COR-L47 (cell line): Measurements from ENCODE around the gene KRTAP10-5.
A peak's percentile ranks its signal among the peaks of the same experiment; 100 is the strongest.

Source experiments
- DNase-seq: peaks from one replicate; lab custom pipeline; 2025; lab: John Stamatoyannopoulos, UW

KRTAP10-5 gene

DNA sequence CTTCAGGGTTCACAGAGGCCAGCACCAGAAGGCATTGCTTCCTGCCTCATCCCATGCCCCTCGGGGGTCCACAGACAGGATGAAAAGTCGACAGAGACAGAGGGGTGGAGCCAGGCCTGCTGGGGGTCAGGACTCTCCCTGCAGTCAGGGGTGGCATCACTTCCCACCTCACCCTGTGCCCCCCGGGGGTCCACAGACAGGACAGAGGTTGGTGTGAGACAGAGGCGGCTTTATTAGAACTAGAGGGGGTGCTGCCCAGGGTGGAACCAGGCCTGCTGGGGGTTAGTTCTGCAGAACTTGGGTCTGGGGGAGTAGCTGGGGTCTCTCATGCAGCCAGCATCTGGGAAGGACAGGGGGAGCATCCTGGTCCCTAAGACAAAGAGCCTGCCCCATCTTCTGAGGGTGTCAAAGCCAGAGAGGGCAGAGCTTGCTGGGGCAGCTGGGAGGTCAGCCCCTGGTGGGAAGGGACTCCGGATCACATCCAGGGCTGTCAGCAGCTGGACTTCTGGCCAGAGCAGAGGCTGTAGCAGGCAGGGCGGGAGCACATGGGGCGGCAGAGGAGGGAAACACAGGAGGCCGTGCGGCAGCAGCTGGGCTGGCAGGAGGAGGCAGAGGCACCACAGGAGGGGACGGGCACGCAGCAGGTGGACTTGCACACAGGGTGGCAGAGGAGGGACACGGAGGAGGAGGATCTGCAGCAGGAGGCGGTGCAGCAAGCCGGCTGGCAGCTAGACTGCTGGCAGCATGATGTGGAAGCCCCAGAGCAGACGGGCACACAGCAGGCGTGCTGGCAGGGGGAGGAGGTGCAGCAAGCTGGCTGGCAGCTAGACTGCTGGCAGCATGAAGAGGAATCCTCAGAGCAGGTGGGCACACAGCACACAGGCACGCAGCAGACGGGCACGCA, 10.7 kb upstream of the KRTAP10-5 start:
- peak; percentile 57 for DNase-seq

DNA sequence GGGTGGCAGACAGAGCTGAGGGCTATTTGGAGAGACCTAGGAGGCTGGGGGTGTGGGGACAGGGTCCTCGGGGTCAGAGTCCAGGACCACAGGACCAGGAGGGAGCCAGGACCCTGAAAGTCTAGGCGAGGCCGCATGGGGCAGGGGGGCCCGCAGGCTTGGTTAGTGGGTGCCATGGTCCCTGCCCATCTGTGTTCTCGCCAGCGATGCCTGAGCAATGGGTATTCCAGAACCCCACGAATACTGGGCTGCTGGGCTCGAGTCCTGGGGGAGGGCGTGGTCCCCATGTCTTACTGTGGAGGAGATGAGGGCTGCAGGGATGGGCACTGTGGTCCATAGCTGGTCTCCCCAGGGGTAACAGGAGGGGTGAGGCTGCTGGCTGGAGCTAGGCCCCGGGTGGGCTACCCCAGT, 9.9 kb upstream of the KRTAP10-5 start:
- DNase-seq = no peak

DNA sequence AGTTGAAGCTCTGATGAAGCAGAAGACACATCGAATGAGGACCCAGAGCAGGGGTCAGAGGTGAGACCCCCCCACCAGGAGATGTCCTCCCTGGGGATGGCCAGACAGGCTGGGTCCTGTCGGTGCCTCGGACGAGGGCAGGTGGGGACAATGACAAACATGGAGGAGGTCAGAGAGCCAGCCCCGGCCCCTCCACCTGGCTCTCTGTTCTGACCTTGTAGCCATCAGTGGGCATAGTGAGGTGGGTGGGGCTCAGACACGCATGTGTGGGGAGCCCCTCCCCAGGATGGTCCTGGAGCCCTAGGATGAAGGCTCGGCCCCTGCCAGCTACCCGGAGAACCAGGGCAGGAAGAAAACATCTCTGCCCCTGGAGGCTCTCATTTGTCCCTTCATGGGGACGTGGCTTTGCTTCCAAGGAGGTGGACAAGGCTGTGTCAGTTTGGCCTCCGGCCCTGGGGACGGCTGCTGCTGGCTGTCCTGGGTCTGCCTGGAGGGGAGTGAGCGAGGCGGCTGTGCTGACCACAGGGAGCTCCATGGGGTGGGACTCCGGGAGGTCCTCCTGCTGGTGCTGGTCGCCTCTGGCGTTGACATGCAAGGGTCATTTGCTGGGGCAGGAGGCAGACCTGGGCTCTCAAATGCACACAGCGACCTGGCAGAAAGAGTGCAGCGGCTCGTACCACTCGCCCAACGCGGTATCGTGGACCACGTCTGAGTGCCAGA, 9.3 kb upstream of the KRTAP10-5 start:
- DNase-seq = no peak

DNA sequence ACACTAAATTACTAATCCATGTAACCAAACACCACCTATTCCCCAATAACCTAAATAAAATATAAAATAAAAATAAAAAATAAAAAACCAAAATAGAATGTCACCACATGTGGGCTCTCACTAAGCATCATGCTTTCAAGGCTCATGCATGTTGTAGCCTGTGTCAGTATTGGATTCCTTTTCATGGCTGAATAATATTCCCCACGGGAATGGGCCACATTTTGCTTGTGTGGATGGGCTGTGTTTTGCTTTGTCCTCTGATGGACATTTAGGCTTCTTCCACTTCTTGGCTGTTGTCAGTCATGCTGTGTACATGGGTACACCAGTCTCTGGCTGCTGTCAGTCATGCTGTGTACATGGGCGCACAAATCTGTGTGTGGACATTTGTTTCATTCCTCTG, 8.7 kb upstream of the KRTAP10-5 start:
- DNase-seq = no peak

DNA sequence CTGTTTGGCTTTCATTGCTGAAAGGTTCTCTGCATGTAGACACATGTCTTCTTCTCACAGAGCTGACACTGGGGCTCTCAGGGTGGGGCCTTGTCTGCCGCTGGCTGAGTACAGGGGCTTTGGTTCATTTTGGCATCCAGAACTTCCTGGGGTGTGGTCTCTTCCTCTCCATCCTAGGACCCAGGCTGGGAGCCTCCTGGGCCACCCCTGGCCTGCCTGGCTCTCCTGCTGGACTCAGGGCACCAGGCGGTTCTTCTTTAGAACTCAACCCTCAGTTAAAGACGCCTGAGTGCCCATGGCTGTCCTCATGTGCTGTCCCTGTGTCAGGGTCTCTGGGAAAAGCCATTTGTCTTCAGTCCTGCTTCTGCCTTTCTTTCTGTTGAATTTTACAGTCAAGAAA, 5.5 kb upstream of the KRTAP10-5 start:
- no peak for DNase-seq

DNA sequence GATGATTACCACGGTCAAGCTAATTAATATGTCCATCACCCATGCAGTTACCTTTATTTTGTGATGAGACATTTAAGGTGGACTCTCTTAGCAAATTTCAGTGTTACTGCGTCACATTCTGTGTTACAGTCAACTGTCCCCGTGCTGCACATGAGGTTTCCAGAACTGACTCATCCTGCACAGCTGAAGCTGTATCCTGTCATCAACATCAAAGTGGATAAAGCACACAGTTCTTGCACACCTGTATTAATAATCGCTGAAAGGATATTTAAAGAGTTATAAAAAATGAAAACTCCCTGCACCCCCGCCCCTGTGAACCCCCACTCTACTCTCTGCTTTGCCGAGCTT, 3.4 kb upstream of the KRTAP10-5 start:
- DNase-seq = peak; percentile 70

DNA sequence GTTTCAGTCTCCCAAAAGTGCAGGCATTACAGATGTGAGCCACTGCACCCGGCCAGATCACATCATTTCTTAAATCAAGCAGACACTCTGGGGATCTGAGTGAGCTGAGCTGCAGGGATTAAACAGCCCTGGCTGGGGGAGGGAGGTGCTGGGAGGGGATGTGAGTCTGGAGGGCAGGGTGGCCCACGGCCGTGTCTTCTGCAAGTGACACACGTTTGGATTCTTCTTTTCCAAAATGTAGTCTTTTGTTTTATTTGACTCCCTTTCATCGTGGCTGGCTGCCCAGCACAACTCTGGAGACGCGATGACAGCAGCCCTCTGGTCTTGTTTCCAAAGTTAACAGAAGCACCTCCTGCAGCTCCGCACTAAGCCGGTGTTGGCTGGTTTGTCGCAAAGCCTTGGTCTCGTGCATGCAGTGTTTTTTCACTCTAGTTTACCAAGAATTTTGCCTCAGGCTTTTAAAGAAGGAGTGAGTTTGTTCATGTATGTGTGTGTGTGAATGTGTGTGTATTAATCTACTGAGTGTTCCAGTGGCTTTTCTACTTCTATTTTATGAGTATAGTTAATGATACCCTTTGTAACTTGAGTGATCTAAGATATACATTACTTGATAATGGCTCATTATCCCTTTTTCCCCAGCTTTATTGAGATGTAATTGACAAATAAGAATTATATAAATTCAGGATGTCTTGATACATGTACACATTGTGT, 2.8 kb upstream of the KRTAP10-5 start:
- peak; percentile 77 for DNase-seq

DNA sequence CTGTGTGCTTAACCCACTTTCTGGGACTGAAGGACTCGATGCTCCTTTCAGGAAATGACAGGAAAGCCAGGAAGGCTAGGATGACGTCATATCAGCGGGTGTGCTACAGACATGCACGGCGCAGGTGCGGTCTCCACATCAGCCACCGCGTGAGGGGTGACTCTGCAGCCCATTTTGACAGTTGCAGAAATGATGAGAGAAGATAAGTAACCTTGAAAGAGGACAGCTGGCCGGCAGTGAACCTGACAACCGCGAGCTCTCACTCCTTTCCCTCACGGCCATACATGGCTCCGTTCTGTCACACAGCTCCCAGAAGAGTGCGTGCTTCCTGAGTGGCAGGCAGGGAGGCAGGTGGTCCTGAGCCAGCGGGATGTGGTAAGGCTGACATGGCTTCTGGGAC, 1.7 kb upstream of the KRTAP10-5 start:
- DNase-seq = no peak

DNA sequence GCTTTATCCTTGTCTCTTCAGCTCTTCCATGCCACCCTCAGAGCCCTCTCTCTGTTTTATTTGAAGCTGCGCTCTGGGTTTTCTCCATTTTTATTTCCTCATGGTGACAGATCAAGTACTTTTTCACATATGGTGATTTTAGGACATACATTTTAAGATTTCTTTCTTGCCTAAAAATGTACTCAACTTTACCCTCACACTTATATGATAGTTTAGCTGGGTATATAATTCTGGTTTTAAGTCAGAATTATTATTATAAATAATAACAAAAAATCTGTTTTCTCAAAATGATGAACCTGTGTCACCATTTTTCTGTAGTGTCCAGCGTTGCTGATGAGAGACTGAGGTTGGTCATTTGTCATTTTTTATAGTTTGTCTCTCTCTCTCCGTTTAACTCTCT, 754 bp upstream of the KRTAP10-5 start:
- no peak for DNase-seq

DNA sequence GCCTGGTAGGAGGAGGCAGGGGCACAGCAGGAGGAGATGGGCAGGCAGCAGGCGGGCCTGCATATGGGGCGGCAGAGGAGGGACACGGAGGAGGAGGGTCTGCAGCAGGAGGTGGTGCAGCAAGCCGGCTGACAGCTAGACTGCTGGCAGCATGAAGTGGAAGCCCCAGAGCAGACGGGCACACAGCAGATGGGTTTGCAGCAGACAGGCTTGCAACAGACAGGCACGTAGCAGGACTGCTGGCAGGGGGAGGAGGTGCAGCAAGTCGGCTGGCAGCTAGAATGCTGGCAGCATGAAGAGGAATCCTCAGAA, 615 bp downstream of the KRTAP10-5 start:
- no peak for DNase-seq

DNA sequence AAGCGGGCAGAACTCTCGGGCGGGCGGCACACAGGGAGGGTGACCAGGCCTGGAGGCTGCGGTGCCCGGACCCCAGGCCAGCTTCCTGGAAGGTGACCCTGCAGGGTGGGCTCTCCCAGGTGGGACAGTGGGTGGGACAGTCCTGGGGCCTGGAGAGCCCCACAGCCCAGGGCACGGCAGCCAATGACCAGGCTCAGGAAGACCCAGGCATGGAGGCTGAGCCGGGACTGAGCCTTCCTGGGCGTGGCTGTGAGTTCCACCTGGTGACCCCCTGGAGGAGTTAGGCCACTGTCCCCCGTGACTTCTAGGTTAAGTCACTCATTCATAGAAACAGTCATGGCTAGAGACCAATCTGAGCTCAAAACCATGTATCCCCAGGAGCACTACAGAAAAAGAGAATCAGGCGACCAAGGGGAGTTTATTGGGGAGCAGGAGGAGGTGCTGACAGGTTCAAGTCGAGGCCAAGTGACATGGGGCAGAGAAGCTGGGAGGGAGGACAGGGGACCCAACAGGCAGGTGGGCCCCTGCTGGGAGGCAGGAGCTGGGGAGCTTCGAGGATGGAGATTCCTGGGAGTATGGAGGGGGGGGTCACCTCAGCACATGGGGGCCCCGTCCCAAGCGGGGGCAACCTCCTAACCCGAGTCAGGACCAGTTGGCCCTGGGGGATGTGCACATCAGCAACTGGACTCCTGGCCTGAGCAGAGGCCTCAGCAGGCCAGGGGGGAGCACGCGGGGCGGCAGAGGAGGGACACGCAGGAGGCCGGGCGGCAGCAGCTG, 1.2 kb downstream of the KRTAP10-5 start:
- DNase-seq = no peak

DNA sequence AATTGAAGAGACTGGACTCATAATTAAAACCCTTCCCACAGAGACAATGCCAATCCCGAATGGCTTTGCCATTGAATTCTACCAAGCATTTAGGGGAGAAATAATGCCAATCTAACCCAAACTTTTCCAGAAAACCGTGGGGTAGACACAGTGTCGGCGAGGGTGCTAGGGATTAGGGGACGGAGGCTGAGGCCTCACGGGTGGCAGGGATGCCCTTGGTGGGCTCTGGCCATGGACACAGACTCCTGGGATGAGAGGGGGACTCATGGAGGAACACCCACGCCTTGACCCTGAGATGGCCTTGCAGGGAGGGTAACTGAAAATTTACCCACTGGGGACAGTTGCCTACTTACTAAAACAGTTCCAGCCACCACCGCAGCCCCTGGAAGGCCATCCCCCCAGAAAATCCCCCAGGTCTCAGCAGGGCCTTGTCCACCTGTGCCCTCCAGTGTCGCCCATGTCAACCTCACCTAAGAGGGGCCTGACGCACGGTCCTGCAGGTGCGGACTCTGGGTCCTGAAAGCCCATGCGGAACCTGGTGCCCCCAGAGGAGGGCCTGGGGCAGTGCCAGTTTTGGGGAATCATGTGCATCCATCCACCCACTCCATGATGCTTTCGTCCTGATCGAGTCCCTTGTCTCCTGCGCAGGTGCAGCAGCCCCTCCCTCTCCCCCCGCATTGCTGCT, 1.9 kb downstream of the KRTAP10-5 start:
- no peak for DNase-seq

DNA sequence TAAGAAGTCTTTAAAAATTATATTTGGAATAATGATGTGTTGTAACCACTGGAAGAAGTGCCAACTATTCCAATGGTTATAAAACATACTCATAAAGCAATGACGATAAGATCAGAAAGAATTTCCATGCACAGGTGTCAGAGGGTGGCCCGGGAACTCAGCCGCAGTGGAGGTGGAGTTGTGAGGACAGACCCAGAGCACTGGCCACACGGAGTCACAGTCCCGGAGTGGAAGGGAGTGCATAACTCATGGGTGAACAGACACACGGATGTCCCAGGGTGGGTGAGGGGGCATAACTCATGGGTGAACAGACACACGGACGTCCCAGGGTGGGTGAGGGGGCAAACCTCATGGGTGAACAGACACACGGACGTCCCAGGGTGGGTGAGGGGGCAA, 4.4 kb downstream of the KRTAP10-5 start:
- DNase-seq = no peak

DNA sequence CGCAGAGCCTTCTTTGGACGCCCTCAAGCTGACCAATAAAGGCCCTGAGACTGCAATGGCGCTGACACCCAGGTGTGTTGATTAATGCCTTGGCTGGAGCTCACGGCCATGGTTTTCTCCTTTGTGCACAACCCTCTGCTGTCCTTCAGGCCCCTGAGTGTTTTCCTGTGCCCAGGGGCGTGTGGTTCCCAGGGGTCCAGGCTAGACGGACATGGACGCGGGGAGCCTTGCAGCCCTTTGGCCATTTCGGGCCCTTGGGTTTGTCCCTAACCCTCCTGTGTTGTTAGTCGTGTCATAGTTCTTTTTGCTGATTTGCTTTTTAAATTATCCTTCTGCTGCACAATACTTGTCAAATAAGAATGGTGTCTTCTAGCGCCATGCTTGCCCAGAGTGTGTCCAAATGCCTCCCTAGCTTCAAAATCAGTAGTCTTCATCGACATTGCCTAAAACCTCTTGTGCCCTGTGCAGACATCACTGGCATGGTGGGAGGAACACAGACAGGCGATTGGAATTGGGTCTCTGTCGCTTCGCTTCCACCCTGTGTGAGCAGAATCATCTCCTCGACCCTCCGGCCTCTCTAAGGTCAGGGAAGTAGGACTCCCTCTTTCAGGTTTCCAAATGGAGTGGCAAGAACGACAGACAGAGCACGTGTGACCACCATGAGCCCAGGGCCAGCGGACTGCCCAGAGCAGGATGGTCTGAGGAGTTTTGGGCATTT, 4.9 kb downstream of the KRTAP10-5 start:
- no peak for DNase-seq

DNA sequence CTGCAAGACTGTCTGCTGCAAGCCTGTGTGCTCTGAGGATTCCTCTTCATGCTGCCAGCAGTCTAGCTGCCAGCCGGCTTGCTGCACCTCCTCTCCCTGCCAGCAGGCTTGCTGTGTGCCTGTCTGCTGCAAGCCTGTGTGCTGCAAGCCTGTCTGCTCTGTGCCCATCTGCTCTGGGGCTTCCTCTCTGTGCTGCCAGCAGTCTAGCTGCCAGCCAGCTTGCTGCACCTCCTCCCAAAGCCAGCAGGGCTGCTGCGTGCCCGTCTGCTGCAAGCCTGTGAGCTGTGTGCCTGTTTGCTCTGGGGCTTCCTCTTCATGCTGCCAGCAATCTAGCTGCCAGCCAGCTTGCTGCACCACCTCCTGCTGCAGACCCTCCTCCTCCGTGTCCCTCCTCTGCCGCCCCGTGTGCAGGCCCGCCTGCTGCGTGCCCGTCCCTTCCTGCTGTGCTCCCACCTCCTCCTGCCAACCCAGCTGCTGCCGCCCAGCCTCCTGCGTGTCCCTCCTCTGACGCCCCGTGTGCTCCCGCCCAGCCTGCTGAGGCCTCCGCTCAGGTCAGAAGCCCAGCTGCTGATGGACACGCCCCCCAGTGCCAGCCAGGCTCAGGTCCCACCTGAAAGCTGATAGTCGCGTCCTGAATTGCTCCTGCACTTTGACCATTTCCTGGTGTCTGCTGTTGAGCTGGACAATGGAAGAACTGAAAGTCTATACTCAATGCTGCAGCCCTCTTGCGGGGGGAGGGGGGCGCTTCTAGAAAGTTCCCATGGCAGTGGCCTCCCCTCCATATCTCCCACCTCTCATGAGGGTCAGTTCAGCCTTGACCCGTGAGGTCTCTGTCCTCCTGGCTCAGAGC, 5.7 kb downstream of the KRTAP10-5 start:
- DNase-seq = no peak

DNA sequence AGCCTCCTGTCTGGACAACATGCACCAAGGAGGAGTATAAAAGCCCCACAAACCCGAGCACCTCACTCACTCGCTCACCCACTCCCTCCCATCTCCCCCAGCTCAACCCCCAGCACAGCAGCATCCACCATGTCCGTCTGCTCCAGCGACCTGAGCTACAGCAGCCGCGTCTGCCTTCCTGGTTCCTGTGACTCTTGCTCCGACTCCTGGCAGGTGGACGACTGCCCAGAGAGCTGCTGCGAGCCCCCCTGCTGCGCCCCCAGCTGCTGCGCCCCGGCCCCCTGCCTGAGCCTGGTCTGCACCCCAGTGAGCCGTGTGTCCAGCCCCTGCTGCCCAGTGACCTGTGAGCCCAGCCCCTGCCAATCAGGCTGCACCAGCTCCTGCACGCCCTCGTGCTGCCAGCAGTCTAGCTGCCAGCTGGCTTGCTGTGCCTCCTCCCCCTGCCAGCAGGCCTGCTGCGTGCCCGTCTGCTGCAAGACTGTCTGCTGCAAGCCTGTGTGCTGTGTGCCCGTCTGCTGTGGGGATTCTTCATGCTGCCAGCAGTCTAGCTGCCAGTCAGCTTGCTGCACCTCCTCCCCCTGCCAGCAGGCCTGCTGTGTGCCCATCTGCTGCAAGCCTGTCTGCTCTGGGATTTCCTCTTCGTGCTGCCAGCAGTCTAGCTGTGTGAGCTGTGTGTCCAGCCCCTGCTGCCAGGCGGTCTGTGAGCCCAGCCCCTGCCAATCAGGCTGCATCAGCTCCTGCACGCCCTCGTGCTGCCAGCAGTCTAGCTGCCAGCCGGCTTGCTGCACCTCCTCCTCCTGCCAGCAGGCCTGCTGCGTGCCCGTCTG, 6.6 kb downstream of the KRTAP10-5 start, which contains the start of gene KRTAP10-4:
Gene KRTAP10-4, plus strand, starts transcription at position 100 of the 827 bp plus-strand sequence. Its CDS starts 30 bp downstream, at position 130.
- DNase-seq = peak; percentile 75

DNA sequence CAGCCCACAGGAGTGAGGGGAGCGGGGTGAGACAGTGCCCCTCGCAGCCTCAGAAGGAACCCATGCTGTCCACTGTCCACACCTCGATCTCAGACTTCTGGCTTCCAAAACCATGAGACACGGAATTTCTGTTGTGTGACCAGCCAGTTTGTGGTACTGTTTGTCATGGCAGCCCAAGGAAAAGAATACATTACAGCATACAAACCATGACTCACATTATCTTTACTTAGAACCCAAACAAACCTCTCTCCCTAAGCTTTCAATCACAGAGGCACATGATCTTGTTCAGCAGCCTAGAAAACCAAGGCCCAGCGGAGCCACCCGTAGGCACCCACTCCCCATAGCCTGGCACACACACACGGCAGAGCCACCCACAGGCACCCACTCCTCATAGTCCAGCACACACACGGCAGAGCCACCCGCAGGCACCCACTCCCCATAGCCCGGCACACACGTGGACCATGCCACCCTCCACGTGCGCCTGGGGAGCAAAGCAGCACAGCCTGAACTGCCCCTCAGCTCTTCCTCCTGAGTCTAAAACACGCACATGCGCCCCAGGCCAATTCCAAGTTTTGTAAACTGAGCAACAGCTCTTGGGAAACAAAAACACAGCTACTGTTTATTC, 7.3 kb downstream of the KRTAP10-5 start:
- peak; percentile 44 for DNase-seq
